GM19438 (cell line): ENCODE data around the gene HORMAD2.
"Not testable (repeated sequence)": the region's sequence is repeated elsewhere in the genome, so short reads cannot be mapped to it uniquely, and the experiment has no call there.

Experiments used
- ATAC-seq: cut with Tn5 transposase; IDR thresholded peaks from one replicate; pipeline ENCODE4 v1.9.1; 2021; ENCODE audit warnings: low read depth; ENCODE audit not compliant: unreplicated experiment

The HORMAD2 gene

GRCh38 chr22:30205281-30206115 lies 125.2 kb downstream of the HORMAD2 start:
- no peak for ATAC-seq

- no peak for ATAC-seq
Observed at GRCh38 chr22:30206944-30207343, 126.7 kb downstream of the HORMAD2 start.

- ATAC-seq: no peak
Observed at GRCh38 chr22:30208631-30209603, 128.7 kb downstream of the HORMAD2 start.

GRCh38 chr22:30209642-30210041 lies 129.4 kb downstream of the HORMAD2 start:
- ATAC-seq: no peak

GRCh38 chr22:30210235-30210909 lies 130.1 kb downstream of the HORMAD2 start:
- no peak for ATAC-seq

- ATAC-seq: no peak
Observed at GRCh38 chr22:30211124-30211820, 131.0 kb downstream of the HORMAD2 start.

- no peak for ATAC-seq
Observed at GRCh38 chr22:30212363-30212995, 132.2 kb downstream of the HORMAD2 start.

- ATAC-seq: no peak
Observed at GRCh38 chr22:30212996-30213441, 132.8 kb downstream of the HORMAD2 start.

- ATAC-seq: no peak
Observed at GRCh38 chr22:30214703-30215407, 134.6 kb downstream of the HORMAD2 start.

- not testable (repeated sequence) for ATAC-seq
Observed at GRCh38 chr22:30216272-30216671, 136.0 kb downstream of the HORMAD2 start.

GRCh38 chr22:30216710-30217109 lies 136.4 kb downstream of the HORMAD2 start:
- no peak for ATAC-seq

- ATAC-seq: no peak
Observed at GRCh38 chr22:30217698-30218560, 137.7 kb downstream of the HORMAD2 start.

GRCh38 chr22:30219049-30219654 lies 138.9 kb downstream of the HORMAD2 start:
- ATAC-seq: no peak

- ATAC-seq: no peak
Observed at GRCh38 chr22:30219668-30220278, 139.5 kb downstream of the HORMAD2 start.

GRCh38 chr22:30220338-30221012 lies 140.2 kb downstream of the HORMAD2 start:
- ATAC-seq: no peak

- ATAC-seq: no peak
Observed at GRCh38 chr22:30221121-30221992, 141.1 kb downstream of the HORMAD2 start.
